Right lobe of liver (tissue), 6 donors: Measurements from ENCODE around the gene RETREG1. TPM values are rescaled to one million over a fixed set of nuclear protein-coding genes. Genes with fewer than 3 reads are reported as not detected.

Source experiments
- ATAC-seq, 4 donors: fragments of 200-7000 bp; cut with Tn5 transposase; one replicate each; pipeline ENCODE4 v1.9.1; 2020; ENCODE audit warnings: mild to moderate bottlenecking in 4 of 4, moderate library complexity in 4 of 4
- DNase-seq, 3 donors: peaks; one replicate each; pipeline ENCODE4 v3.0.0-alpha.2; 2020
- H3K27ac ChIP-seq, 3 donors: fragments of 200-600 bp; one replicate each; pipeline ENCODE4 v1.8.0; 2022
- H3K27me3 ChIP-seq, 2 donors: fragments of 200-600 bp; one replicate each; pipeline ENCODE4 v1.8.0; 2022
- H3K36me3 ChIP-seq, 4 donors: fragments of 200-600 bp; sonication (generic) in 1 of 4; one replicate each; pipeline versions ENCODE4 v1.5.1 to v1.8.0; 2017 to 2022; ENCODE audit warnings: control low read depth in 1 of 4
- H3K4me1 ChIP-seq, 4 donors: fragments of 200-600 bp; sonication (generic) in 1 of 4; one replicate each; pipeline versions ENCODE4 v1.5.1 to v1.8.0; 2017 to 2022; ENCODE audit warnings: control low read depth in 1 of 4
- H3K4me3 ChIP-seq, 3 donors: fragments of 200-600 bp; one replicate each; pipeline ENCODE4 v1.8.0; 2022
- H3K9me3 ChIP-seq, 4 donors: fragments of 200-600 bp; sonication (generic) in 1 of 4; one replicate each; pipeline versions ENCODE4 v1.5.1 to v1.8.0; 2017 to 2022; ENCODE audit warnings: control low read depth in 1 of 4
- POLR2A ChIP-seq: fragments of 450-650 bp; IDR thresholded peaks from one replicate; pipeline ENCODE4 v1.6.1; 2017; ENCODE audit warnings: antibody characterized with exemption, mild to moderate bottlenecking
- WGBS: methylation state at CpG from one replicate; pipeline ENCODE4 v1.1.6; 2018; ENCODE audit warnings: low coverage, low lambda C conversion rate; ENCODE audit not compliant: insufficient coverage; ENCODE audit errors: missing lambda C conversion rate; 5-methylcytosine and 5-hydroxymethylcytosine counted together
- intact Hi-C, 2 donors: fragments of 100-400 bp; cut with DNase I; formaldehyde crosslinking; loops; one replicate each; pipeline versions ENCODE4 v1.11.2 to v1.14.1; 2022
- total RNA-seq, 6 experiments: library from RNA; depleted of rRNA in 2 of 6; stranded (reverse); fragments of >200 nt in 2 of 6; fragmentation: NEBNext Ultra II Directional in 3 of 6; extraction: Animal tissue kit (Norgen Biotek cat#: 25700) in 3 of 6; gene quantifications; one replicate each; pipeline versions ENCODE4 v1.1.0 to v1.2.4, GENCODE V29; 2016 to 2023
- TF ChIP-seq, protein P1 (sequence below), 4 donors: fragments of 200-600 bp in 3 of 4; fragments of 450-650 bp in 1 of 4; IDR thresholded peaks; one replicate each; pipeline versions ENCODE4 v1.5.1 to v1.8.0; 2016 to 2022; ENCODE audit warnings: antibody characterized with exemption in 4 of 4, mild to moderate bottlenecking in 2 of 4
- donor health status: DM: no; HTN: yes; CAD: no.
- donor health status: DM: no; HTN: no; CAD: no.
- donor health status: DM: no; HTN: no; CAD: no.
- donor health status: DM: no; HTN: yes; CAD: no.
- donor health status: DM: no; HTN: yes; CAD: no.

The RETREG1 gene
- total RNA-seq, 6 experiments from 2014 or later, result 17.2 to 70.8 (median 30.2) TPM

DNA sequence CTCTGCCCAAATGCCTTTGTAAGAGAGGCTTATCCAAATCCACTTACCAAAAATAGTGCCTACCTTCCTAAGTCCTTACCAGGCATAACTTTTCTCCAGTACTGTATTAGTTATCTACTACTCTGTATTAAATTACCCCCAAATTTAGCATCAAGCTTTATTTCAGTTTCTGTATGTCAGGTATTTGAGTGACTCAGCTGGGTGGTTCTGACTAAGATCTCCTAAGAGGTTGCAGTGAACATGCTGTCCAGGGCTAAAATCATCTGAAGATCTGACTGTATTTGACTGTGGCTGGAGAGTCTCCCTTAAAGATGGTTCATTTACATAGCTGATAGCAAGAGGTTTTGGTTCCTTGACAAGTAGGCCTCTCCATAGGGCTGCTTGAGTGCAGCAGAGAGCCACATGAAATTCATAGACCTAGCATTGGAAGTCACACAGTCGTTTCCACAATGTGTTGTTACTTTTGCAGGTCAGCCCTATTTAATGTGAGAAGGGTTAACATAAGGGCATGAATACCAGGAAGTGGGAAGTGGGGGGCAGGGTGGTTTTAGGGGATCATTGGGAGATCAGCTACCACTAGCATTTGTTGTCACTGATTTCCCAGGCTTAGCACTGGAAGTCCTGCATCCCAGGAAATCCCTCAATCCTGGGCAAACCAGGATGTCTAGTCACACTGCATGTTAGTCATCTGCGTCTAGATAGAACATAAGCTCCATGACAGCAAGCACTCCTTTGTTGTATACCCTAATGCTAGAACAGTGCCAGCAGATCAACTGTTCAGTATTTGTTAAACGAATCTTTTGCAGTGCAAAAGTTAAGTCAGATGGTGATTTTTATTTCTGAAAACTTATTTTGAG lies 149.2 kb downstream of the RETREG1 start:
- no peak for TF ChIP-seq POLR2A
- TF ChIP-seq, protein P1, sequence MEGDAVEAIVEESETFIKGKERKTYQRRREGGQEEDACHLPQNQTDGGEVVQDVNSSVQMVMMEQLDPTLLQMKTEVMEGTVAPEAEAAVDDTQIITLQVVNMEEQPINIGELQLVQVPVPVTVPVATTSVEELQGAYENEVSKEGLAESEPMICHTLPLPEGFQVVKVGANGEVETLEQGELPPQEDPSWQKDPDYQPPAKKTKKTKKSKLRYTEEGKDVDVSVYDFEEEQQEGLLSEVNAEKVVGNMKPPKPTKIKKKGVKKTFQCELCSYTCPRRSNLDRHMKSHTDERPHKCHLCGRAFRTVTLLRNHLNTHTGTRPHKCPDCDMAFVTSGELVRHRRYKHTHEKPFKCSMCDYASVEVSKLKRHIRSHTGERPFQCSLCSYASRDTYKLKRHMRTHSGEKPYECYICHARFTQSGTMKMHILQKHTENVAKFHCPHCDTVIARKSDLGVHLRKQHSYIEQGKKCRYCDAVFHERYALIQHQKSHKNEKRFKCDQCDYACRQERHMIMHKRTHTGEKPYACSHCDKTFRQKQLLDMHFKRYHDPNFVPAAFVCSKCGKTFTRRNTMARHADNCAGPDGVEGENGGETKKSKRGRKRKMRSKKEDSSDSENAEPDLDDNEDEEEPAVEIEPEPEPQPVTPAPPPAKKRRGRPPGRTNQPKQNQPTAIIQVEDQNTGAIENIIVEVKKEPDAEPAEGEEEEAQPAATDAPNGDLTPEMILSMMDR (IDR thresholded peaks at IDR 0.05), result no peak

DNA sequence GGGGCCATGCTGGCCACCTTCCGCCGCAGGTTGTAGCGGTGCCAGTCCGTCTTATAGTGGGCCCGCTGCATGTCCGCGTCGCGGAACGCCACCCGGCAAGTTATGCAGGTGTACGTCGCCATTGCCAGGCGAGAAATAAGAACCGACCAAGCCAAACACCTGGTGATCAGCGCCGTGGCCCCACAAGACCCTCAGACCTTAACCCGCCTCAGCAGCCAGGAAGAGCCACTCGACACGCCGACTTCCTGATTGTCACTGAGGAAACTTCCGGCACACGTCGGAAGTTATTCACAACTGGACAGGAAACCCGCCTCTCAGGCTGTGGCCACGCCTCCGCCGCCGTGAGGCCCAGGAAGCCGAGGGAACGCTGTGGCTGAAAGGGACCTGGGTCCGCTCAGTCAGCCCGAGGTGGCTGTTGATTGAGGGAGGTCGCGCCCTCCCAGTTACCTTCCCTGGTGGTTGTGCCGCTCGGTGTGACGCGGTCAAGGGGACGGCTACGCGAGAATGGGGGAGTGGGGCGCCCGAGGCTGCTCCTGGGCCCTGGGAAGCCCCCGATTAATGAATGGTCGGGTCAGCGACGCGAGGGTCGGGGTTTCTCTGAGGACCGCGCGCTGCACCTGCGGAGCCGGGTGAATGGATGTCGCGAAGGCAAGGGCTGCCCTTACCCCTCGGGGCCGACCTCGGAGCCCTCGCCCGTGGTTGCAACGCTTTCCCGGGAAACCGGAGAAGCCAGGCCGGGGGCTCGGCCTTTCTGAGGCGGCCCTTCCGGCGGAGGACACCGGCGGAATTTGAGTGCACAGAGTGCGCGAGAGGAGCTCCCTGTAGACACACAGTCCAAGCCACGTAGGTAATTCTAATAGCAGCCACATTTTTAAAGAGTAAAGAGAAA lies 151.0 kb downstream of the RETREG1 start, which contains the start of gene ZNF622:
ZNF622 (minus strand) TSS at position 257 of the 889 bp plus-strand sequence; CDS start at position 122, 135 bp downstream.
- ATAC-seq (peak; percentile 97 to 98 (median 98)), DNase-seq (peak; percentile 93 to 94 (median 94))
- peak within 1 kb of the TSS; percentile 84 to 98 (median 93) for H3K4me3 ChIP-seq
- intact Hi-C loops, result no loop called here
- TF ChIP-seq, protein P1 (IDR thresholded peaks at IDR 0.05), result no peak
- TF ChIP-seq POLR2A, result peak; percentile 95
- no peaks in the 10 kb centered on the region for H3K27me3 ChIP-seq
- H3K36me3 ChIP-seq, result peaks cover 0 to 24% (median 12%) of the 10 kb centered on the region in 4 donors
- peaks cover 0 to 34% (median 6%) of the 10 kb centered on the region in 4 donors for H3K4me1 ChIP-seq
- H3K9me3 ChIP-seq, result no peaks in the 10 kb centered on the region
- WGBS, result 0% methylated on average over 36 of the region's 75 CpGs
- peak within 1 kb of the TSS; percentile 83 to 86 (median 86) for H3K27ac ChIP-seq

More for the DNA sequence above, 149.2 kb downstream of the RETREG1 start:
- peaks cover 0 to 22% (median 5%) of the 10 kb centered on the region in 4 donors for H3K4me1 ChIP-seq
- 70% methylated on average over 3 of the region's 3 CpGs for WGBS
- intact Hi-C loops, result no loop called here
- no peaks in the 10 kb centered on the region for H3K9me3 ChIP-seq
- peaks cover 0 to 8% (median 7%) of the 10 kb centered on the region in 4 donors for H3K36me3 ChIP-seq
- no peak overlapping the region for H3K4me3 ChIP-seq
- H3K27me3 ChIP-seq, result no peaks in the 10 kb centered on the region
- no peak overlapping the region for H3K27ac ChIP-seq
- ATAC-seq, result no peak
- no peak for DNase-seq

GRCh38 chr5:16464664-16465543 lies 151.9 kb downstream of the RETREG1 start:
- TF ChIP-seq, protein P1 (IDR thresholded peaks at IDR 0.05), result no peak
- 9% methylated on average over 35 of the region's 40 CpGs for WGBS
- peak in 1 of 3 donors; percentile 59 for DNase-seq
- Histone ChIP-seq H3K4me3 (peak overlapping the region; percentile 84 to 98 (median 93)), H3K27ac (peak overlapping the region; percentile 83 to 86 (median 86)), H3K9me3 (no peaks in the 10 kb centered on the region), H3K36me3 (peaks cover 5 to 30% (median 16%) of the 10 kb centered on the region in 4 donors), H3K27me3 (no peaks in the 10 kb centered on the region), H3K4me1 (peaks cover 0 to 34% (median 6%) of the 10 kb centered on the region in 4 donors)
- intact Hi-C loops, result no loop called here
- peak in 1 of 4 donors; percentile 2 for ATAC-seq
